ENCODE data around the gene DCUN1D4. TPM values are rescaled to one million over a fixed set of nuclear protein-coding genes. Genes with fewer than 3 reads are reported as not detected.

Gene DCUN1D4
- total RNA-seq, 1 donor: 60.4 TPM

- H2AFZ ChIP-seq (ENCODE audit: low read length): no peak overlapping the region
- H3K79me2 ChIP-seq (ENCODE audit: insufficient read depth, low read length): no peaks in the 10 kb centered on the region
- TF ChIP-seq CTCF (IDR thresholded peaks at IDR 0.05; ENCODE audit: extremely low read depth, low read depth, low read length): no peak
- peaks cover 50% of the 10 kb centered on the region for H3K36me3 ChIP-seq (ENCODE audit: insufficient read depth, low read length)
- H3K4me2 ChIP-seq (ENCODE audit: insufficient read depth, low read length): no peak overlapping the region
- H3K4me1 ChIP-seq (ENCODE audit: insufficient read depth, low read length): no peaks in the 10 kb centered on the region
- H3K4me3 ChIP-seq (ENCODE audit: insufficient read depth, low read length): no peak overlapping the region
- H3K27me3 ChIP-seq (ENCODE audit: insufficient read depth, low read length): no peaks in the 10 kb centered on the region
- no peaks in the 10 kb centered on the region for H3K9me3 ChIP-seq (ENCODE audit: low read depth, low read length)
- DNase-seq (ENCODE audit: insufficient read length, low spot score, missing footprints): no peak
- peaks cover 6% of the 10 kb centered on the region for H4K20me1 ChIP-seq (ENCODE audit: insufficient read depth, low read length)
- no peak overlapping the region for H3K27ac ChIP-seq (ENCODE audit: low read depth, low read length)
Observed at GRCh38 chr4:51909236-51909703, 66.3 kb downstream of the DCUN1D4 start.

GRCh38 chr4:51918251-51918650 lies 75.3 kb downstream of the DCUN1D4 start:
- no peak for TF ChIP-seq CTCF (IDR thresholded peaks at IDR 0.05; ENCODE audit: extremely low read depth, low read depth, low read length)
- H3K4me3 ChIP-seq (ENCODE audit: insufficient read depth, low read length): no peak overlapping the region
- peaks cover 11% of the 10 kb centered on the region for H3K36me3 ChIP-seq (ENCODE audit: insufficient read depth, low read length)
- H3K4me2 ChIP-seq (ENCODE audit: insufficient read depth, low read length): no peak overlapping the region
- H2AFZ ChIP-seq (ENCODE audit: low read length): no peak overlapping the region
- H3K27ac ChIP-seq (ENCODE audit: low read depth, low read length): no peak overlapping the region
- no peaks in the 10 kb centered on the region for H3K27me3 ChIP-seq (ENCODE audit: insufficient read depth, low read length)
- no peaks in the 10 kb centered on the region for H3K79me2 ChIP-seq (ENCODE audit: insufficient read depth, low read length)
- H3K4me1 ChIP-seq (ENCODE audit: insufficient read depth, low read length): no peaks in the 10 kb centered on the region
- H4K20me1 ChIP-seq (ENCODE audit: insufficient read depth, low read length): no peaks in the 10 kb centered on the region
- no peak for DNase-seq (ENCODE audit: insufficient read length, low spot score, missing footprints)
- H3K9me3 ChIP-seq (ENCODE audit: low read depth, low read length): no peaks in the 10 kb centered on the region

GRCh38 chr4:51923343-51923742 lies 80.4 kb downstream of the DCUN1D4 start:
- Histone ChIP-seq H3K4me2 (ENCODE audit: insufficient read depth, low read length) (no peak overlapping the region), H3K36me3 (ENCODE audit: insufficient read depth, low read length) (no peaks in the 10 kb centered on the region), H4K20me1 (ENCODE audit: insufficient read depth, low read length) (no peaks in the 10 kb centered on the region), H3K27me3 (ENCODE audit: insufficient read depth, low read length) (peaks cover 1% of the 10 kb centered on the region), H3K27ac (ENCODE audit: low read depth, low read length) (no peak overlapping the region), H2AFZ (ENCODE audit: low read length) (no peak overlapping the region), H3K9me3 (ENCODE audit: low read depth, low read length) (no peaks in the 10 kb centered on the region), H3K4me3 (ENCODE audit: insufficient read depth, low read length) (no peak overlapping the region), H3K4me1 (ENCODE audit: insufficient read depth, low read length) (no peaks in the 10 kb centered on the region), H3K79me2 (ENCODE audit: insufficient read depth, low read length) (no peaks in the 10 kb centered on the region)
- TF ChIP-seq CTCF (IDR thresholded peaks at IDR 0.05; ENCODE audit: extremely low read depth, low read depth, low read length): no peak
- no peak for DNase-seq (ENCODE audit: insufficient read length, low spot score, missing footprints)

GRCh38 chr4:51925307-51925706 lies 82.4 kb downstream of the DCUN1D4 start:
- Histone ChIP-seq H3K27me3 (ENCODE audit: insufficient read depth, low read length) (peaks cover 3% of the 10 kb centered on the region), H3K9me3 (ENCODE audit: low read depth, low read length) (no peaks in the 10 kb centered on the region), H4K20me1 (ENCODE audit: insufficient read depth, low read length) (no peaks in the 10 kb centered on the region), H3K4me1 (ENCODE audit: insufficient read depth, low read length) (peaks cover 2% of the 10 kb centered on the region), H3K4me3 (ENCODE audit: insufficient read depth, low read length) (no peak overlapping the region), H3K36me3 (ENCODE audit: insufficient read depth, low read length) (no peaks in the 10 kb centered on the region), H3K27ac (ENCODE audit: low read depth, low read length) (no peak overlapping the region), H3K79me2 (ENCODE audit: insufficient read depth, low read length) (no peaks in the 10 kb centered on the region), H2AFZ (ENCODE audit: low read length) (no peak overlapping the region), H3K4me2 (ENCODE audit: insufficient read depth, low read length) (no peak overlapping the region)
- no peak for DNase-seq (ENCODE audit: insufficient read length, low spot score, missing footprints)
- TF ChIP-seq CTCF (IDR thresholded peaks at IDR 0.05; ENCODE audit: extremely low read depth, low read depth, low read length): no peak

All from osteoblast (primary cell).